Activated naive CD4-positive, alpha-beta T cell treated with anti-CD3 and anti-CD28 coated beads, Interleukin-2, amount 10 ng/mL, durations not matched to agents 7 days and 5 days (primary cell): ENCODE data around the gene PSMC5.
"Not testable (repeated sequence)": the region's sequence is repeated elsewhere in the genome, so short reads cannot be mapped to it uniquely, and the experiment has no call there.

Experiments used
- CTCF ChIA-PET: fragments of 350-600 bp; sonication (Branson Sonifier 250); formaldehyde crosslinking; loops from one replicate; lab custom pipeline; 2021; ENCODE audit warnings: antibody characterized with exemption; lab: Charles Lee
- DNase-seq: peaks from one replicate; pipeline ENCODE4 v3.0.0-alpha.2; 2020
- H3K27ac Mint-ChIP-seq: one replicate; pipeline ENCODE4 v1.8.0; 2021; ENCODE audit warnings: mild to moderate bottlenecking, moderate library complexity, mixed read lengths
- H3K27me3 Mint-ChIP-seq: one replicate; pipeline ENCODE4 v1.8.0; 2021; ENCODE audit warnings: mild to moderate bottlenecking, mixed read lengths
- H3K36me3 Mint-ChIP-seq: one replicate; pipeline ENCODE4 v1.8.0; 2021; ENCODE audit warnings: mixed read lengths
- H3K4me1 Mint-ChIP-seq: one replicate; pipeline ENCODE4 v1.8.0; 2021; ENCODE audit warnings: mixed read lengths
- H3K4me3 Mint-ChIP-seq: one replicate; pipeline ENCODE4 v1.8.0; 2021; ENCODE audit warnings: mild to moderate bottlenecking, moderate library complexity, mixed read lengths
- H3K9me3 Mint-ChIP-seq: one replicate; pipeline ENCODE4 v1.8.0; 2021; ENCODE audit warnings: mixed read lengths

The PSMC5 gene

DNA sequence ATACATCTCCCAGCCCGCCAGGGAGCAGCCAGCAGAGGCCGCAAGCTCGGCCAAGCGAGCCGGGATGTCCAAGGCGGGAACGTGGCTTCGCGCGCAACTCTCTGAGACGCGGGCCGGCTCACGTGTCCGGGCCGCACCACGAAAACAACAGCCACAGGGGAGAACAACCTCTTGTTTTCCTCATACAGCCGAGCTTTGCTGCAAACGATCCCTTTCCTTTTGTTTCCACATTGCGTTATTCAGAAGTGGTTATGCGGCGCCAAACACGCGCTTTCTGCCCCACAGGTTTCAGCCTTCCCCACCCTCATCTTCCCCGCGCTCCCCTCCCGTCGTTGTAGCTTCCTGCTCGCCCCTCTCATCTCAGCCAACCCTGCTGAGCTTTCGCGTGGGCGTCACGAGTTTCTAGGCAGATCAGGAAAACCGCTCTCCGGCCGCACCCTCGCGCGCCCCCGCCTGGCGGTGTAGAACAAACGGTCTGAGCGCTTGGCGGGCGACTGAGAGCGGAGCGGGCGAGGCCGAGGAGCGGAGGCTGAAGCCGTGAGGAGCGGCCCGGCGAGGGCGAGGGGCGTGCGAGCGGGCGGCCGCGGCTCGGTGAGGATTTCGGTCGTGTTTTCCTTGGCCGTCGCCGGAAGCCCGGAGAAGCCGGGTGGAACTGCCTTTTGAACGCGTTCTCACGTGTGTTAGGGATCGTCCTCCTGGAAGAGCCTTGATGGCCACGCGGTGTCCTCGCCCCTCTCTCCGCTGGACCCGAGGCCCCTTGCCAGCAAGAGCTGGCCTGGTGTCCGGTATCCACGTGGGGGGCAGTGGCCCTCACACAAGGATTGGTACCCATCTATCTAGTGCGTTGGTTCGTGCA, 21.8 kb downstream of the PSMC5 start:
- H3K9me3 Mint-ChIP-seq = peaks cover 10% of the 10 kb centered on the region
- peaks cover 41% of the 10 kb centered on the region for H3K27me3 Mint-ChIP-seq
- DNase-seq = peak; percentile 96
- H3K4me3 Mint-ChIP-seq = peak overlapping the region; percentile 71
- peaks cover 30% of the 10 kb centered on the region for H3K4me1 Mint-ChIP-seq
- CTCF ChIA-PET = interaction anchor here (0.7 to 3.2 kb wide), 8 partner anchors 11 to 101 kb away, joined by 3 to 28 read pairs (median 4); partner anchors contain the start of genes CCDC47 and GH2
- H3K27ac Mint-ChIP-seq = peak overlapping the region; percentile 93
- H3K36me3 Mint-ChIP-seq = peaks cover 10% of the 10 kb centered on the region

DNA sequence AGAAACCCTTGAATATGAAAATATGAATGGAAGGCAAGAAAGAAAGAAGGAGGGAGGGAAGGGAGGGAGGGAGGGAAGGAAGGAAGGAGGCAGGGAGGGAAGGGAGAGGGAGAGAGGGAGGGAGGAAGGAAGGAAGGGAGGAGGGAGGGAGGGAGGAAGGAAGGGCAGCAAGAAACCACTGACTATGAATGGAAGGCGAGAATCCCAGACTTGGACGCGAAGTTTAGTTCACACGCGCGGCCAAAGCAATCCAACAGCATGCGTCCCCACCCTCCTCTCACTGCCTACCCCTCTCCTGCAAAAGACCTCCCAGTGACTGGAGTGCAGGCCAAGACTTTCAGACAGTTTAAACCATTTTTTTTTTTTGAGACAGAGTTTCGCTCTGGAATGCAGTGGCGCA, 23.2 kb downstream of the PSMC5 start:
- no peak for DNase-seq

DNA sequence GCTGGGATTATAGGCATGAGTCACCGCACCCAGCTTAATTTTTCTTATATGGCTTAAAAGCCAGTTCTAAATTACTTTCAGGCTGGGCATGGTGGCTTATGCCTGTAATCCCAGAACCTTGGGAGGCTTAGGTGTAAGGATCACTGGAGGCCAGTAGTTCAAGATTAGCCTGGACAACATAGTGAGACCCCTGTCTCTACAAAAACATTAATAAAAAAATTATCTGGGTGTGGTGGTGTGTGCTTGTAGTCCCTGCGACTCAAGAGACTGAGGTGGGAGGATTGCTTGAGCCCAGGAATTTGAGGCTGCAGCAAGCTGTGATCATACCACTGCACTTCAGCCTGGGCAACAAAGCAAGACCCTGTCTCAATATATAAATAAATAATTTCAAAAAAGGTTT, 26.0 kb downstream of the PSMC5 start:
- H3K4me3 Mint-ChIP-seq = no peak overlapping the region
- no peak overlapping the region for H3K27ac Mint-ChIP-seq
- DNase-seq = no peak
- peaks cover 3% of the 10 kb centered on the region for H3K36me3 Mint-ChIP-seq
- peaks cover 64% of the 10 kb centered on the region for H3K27me3 Mint-ChIP-seq
- H3K4me1 Mint-ChIP-seq = peaks cover 14% of the 10 kb centered on the region
- CTCF ChIA-PET = no interaction called here
- H3K9me3 Mint-ChIP-seq = peaks cover 4% of the 10 kb centered on the region

More for the DNA sequence above, 23.2 kb downstream of the PSMC5 start:
- H3K9me3 Mint-ChIP-seq = peaks cover 10% of the 10 kb centered on the region
- CTCF ChIA-PET = no interaction called here
- H3K27ac Mint-ChIP-seq = no peak overlapping the region
- peaks cover 51% of the 10 kb centered on the region for H3K27me3 Mint-ChIP-seq
- peaks cover 21% of the 10 kb centered on the region for H3K4me1 Mint-ChIP-seq
- peaks cover 10% of the 10 kb centered on the region for H3K36me3 Mint-ChIP-seq
- H3K4me3 Mint-ChIP-seq = no peak overlapping the region

DNA sequence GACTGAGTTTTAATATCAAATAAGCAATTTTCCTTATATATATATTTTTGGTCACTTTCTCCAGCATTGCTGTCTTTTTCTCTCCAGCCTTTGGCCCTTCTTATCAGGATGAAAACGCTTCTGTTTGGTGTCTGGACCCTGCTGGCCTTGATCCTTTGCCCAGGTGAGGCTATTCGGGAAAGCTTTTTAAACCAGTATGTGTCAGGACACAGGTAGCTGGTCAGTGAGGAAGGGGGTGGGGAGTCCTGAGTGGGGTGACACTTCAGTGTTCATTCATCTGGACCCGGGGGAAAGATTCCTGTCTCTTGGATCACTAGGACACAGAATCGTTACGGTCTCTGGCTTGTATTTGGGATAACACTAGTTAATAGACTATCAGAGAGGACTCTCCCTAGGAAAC, 27.5 kb downstream of the PSMC5 start:
- no peaks in the 10 kb centered on the region for H3K36me3 Mint-ChIP-seq
- H3K4me1 Mint-ChIP-seq = peaks cover 2% of the 10 kb centered on the region
- H3K27me3 Mint-ChIP-seq = peaks cover 66% of the 10 kb centered on the region
- no peak for DNase-seq
- no peak overlapping the region for H3K4me3 Mint-ChIP-seq
- no peak overlapping the region for H3K27ac Mint-ChIP-seq
- CTCF ChIA-PET = interaction anchor here (0.5 to 1.8 kb wide), 2 partner anchors 11 to 174 kb away, joined by 4 to 11 read pairs; no protein-coding TSS in a partner anchor
- H3K9me3 Mint-ChIP-seq = no peaks in the 10 kb centered on the region

DNA sequence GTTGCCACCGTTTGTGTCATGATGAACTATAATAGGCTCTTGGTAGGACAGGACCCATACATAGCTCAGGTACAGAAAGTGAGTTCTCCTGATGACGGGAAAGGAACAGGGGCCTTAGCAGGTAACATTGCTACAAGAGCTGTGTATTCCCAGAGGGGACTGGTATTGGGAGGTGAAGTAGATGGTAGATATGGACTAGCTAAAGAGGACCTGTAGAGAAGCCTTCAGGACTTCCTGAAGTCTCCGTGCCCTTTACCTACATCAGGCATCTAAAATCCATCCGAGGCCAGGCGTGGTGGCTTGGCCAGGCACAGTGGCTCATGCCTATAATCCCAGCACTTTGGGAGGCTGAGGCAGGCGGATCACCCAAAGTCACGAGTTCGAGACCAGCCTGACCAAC, 28.0 kb downstream of the PSMC5 start:
- Mint-ChIP-seq H3K9me3 (no peaks in the 10 kb centered on the region), H3K4me3 (no peak overlapping the region)
- CTCF ChIA-PET = interaction anchor here (1.8 kb wide), 1 partner anchor 10 kb away, joined by 11 read pairs; no protein-coding TSS in a partner anchor

DNA sequence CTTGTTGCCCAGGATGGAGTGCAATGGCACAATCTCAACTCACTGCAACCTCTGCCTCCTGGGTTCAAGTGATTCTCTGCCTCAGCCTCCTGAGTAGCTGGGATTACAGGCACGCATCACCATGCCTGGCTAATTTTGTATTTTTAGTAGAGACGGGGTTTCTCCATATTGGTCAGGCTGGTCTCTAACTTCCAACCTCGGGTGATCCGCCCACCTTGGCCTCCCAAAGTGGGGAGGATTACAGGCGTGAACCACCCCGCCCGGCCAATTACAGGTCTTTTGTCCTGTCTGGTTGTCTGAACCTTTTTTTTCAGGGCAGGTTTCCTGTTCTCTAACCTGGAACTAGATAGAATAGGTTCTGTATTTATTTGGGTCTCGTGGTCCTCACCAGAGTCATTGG, 29.2 kb downstream of the PSMC5 start:
- H3K27ac Mint-ChIP-seq, H3K36me3 Mint-ChIP-seq, H3K4me3 Mint-ChIP-seq, H3K4me1 Mint-ChIP-seq, H3K9me3 Mint-ChIP-seq, DNase-seq: not testable (repeated sequence)
- peaks cover 70% of the 10 kb centered on the region for H3K27me3 Mint-ChIP-seq
- CTCF ChIA-PET = interaction anchor here (1.3 kb wide), 1 partner anchor 9 kb away, joined by 4 read pairs; no protein-coding TSS in a partner anchor

More for the DNA sequence above, 28.0 kb downstream of the PSMC5 start:
- Mint-ChIP-seq H3K36me3 (no peaks in the 10 kb centered on the region), H3K27ac (no peak overlapping the region), H3K4me1 (no peaks in the 10 kb centered on the region), H3K27me3 (peaks cover 66% of the 10 kb centered on the region)
- no peak for DNase-seq

DNA sequence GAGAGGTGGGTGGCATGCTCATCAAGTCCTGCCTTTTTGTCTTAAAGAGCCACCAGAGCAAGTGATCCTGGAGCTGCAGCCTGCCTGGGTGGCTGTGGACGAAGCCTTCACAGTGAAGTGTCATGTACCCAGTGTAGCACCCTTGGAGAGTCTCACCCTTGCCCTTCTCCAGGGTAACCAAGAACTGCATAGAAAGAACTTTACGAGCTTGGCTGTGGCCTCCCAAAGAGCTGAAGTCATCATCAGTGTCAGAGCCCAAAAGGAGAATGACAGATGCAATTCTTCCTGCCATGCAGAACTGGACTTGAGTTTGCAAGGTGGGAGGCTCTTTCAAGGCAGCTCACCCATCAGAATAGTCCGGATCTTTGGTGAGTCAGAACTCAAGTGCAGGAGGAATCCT, 32.0 kb downstream of the PSMC5 start:
- no peaks in the 10 kb centered on the region for H3K4me1 Mint-ChIP-seq
- peaks cover 68% of the 10 kb centered on the region for H3K27me3 Mint-ChIP-seq
- no peaks in the 10 kb centered on the region for H3K36me3 Mint-ChIP-seq
- no peak overlapping the region for H3K27ac Mint-ChIP-seq
- H3K9me3 Mint-ChIP-seq = no peaks in the 10 kb centered on the region
- no peak for DNase-seq
- H3K4me3 Mint-ChIP-seq = no peak overlapping the region
- CTCF ChIA-PET = interaction anchor here (0.6 to 5.3 kb wide), 5 partner anchors 11 to 87 kb away, joined by 3 to 28 read pairs (median 8); partner anchors contain the start of gene GH2

DNA sequence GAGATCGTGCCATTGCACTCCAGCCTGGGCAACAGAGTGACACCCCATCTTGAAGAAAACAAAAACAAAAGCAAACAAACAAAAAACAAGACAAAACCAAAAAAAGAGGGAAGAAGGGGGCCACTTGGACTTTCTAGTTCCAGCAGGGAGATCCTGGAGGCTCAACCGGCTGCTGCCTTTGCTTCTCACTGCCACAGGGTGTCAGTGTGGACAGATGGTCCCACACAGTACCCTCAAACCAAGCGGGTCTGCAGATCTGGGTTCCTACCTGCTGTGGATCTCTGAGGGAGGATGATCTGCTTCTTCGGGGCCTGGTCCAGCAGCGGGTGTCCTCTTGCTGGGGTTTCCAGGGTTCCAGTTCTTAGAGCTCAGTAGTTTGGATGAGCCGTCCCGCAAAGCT, 39.4 kb downstream of the PSMC5 start:
- H3K4me1 Mint-ChIP-seq, H3K4me3 Mint-ChIP-seq, DNase-seq, H3K36me3 Mint-ChIP-seq, H3K9me3 Mint-ChIP-seq, H3K27ac Mint-ChIP-seq: not testable (repeated sequence)
- CTCF ChIA-PET = interaction anchor here (0.7 to 2.9 kb wide), 13 partner anchors 10 to 441 kb away, joined by 3 to 18 read pairs (median 4); no protein-coding TSS in a partner anchor
- peaks cover 41% of the 10 kb centered on the region for H3K27me3 Mint-ChIP-seq

DNA sequence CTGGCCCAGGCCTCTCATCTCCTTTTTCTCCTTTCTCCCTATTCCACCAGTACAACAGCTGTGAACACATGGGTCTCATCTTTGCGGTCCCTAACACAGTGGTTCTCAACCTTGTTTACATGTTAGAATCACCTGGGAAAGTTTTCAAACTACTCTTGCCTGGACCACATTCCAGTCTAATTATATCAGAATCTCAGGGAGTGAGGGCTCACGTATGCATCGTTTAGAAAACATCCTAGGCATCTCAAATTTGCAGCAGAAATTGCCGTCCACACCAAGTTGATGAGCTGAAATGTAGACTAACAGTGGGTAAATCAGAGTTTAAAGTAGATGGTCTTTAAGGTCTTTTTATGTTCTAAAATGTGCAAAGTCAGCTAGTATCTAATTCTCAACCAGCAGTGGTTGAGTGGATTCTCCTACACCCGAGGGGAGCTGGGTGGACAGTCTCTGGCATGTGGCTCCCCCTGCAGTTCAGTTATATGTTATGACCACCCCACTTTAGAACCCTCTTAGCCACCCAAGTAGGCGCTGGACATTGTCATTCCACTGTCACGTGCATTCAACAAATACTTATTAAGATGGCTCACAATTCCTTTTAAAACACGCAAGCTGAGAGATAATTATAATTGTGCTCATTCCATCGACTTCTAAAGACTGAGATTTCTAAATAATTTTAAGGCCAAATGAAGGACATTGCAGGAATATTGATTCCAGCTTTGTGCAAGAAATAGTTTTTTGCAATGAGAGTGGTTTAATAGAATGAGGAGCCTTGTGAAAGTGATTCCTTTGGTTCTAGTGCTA, 42.5 kb downstream of the PSMC5 start:
- not testable (repeated sequence) for H3K9me3 Mint-ChIP-seq, H3K4me1 Mint-ChIP-seq, H3K4me3 Mint-ChIP-seq, DNase-seq, H3K36me3 Mint-ChIP-seq, H3K27ac Mint-ChIP-seq
- CTCF ChIA-PET = interaction anchor here (1.3 kb wide), 1 partner anchor 13 kb away, joined by 4 read pairs; no protein-coding TSS in a partner anchor
- peaks cover 34% of the 10 kb centered on the region for H3K27me3 Mint-ChIP-seq

DNA sequence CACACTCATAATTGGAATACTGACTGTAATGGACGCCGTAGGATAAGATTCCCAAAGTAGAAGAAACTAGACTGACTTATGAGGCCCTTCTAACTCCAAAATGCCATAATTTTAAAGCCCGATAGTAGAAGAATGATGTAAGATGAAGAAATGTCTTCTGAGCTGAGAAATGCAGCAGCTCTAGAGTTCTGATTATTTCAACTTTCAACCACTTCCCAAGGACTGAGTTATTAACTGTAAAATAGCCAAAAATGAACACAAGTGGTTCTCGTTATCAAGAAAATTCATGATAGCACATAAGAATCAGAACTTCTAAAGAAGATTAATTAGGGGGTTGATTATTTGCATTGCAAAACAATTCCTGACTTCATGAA, 43.0 kb downstream of the PSMC5 start:
- H3K36me3 Mint-ChIP-seq, H3K4me1 Mint-ChIP-seq, H3K4me3 Mint-ChIP-seq, DNase-seq, H3K9me3 Mint-ChIP-seq, H3K27ac Mint-ChIP-seq: not testable (repeated sequence)
- CTCF ChIA-PET = interaction anchor here (1.3 kb wide), 1 partner anchor 13 kb away, joined by 4 read pairs; no protein-coding TSS in a partner anchor
- peaks cover 40% of the 10 kb centered on the region for H3K27me3 Mint-ChIP-seq

DNA sequence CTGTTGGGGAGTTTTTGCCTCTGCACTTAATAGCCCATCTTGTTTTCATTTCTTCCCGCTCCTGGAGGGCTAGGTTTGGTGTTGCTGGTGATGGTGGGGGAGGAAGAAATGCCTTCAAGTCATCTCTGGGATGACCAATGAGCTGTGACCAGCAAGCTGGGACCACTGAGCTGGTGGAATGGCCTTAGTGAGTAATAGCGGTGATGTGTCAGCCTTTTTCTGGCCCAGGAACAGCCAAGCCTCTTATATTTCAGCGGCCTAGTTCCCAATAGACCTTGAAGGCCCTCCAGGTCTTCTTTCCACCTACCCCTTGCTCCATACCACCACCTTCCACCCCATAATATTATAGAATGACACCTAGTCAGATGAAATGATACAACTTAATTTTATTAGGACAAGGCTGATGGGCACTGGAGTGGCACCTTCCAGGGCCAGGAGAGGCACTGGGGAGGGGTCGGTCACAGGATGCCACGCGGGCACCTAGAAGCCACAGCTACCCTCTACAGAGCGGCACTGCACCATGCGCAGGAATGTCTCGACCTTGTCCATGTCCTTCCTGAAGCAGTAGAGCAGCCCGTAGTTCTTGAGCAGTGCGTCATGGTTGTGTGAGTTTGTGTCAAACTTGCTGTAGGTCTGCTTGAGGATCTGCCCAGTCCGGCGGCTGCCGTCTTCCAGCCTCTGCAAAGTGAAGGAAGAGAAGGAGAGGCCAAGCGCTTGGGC, 44.6 kb downstream of the PSMC5 start:
- H3K4me3 Mint-ChIP-seq, DNase-seq, CTCF ChIA-PET, H3K27ac Mint-ChIP-seq, H3K36me3 Mint-ChIP-seq, H3K4me1 Mint-ChIP-seq, H3K9me3 Mint-ChIP-seq: not testable (repeated sequence)
- peaks cover 48% of the 10 kb centered on the region for H3K27me3 Mint-ChIP-seq

DNA sequence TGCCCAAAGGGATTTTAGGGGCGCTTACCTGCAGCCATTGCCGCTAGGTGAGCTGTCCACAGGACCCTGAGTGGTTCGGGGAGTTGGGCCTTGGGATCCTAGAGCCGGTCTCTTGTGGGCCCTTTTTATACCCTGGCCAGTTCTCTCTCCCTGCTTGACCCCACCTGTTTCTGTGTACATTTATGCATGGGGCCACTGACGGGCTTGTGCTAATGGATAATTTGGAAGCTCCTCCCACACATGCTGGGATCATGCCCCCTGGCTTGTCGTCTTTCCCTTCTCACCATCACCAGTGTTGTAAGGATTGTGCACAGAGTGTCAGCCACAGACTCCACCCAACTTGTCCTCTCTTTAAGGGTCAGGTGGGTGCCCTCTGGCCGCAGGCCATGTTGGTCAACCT, 46.3 kb downstream of the PSMC5 start, which contains the start of gene CSH2:
Gene CSH2 (minus strand): TSS at position 101 of the 400 bp plus-strand sequence. CDS start 63 bp downstream, at position 38.
- not testable (repeated sequence) for H3K27ac Mint-ChIP-seq, DNase-seq, H3K4me3 Mint-ChIP-seq, H3K36me3 Mint-ChIP-seq, H3K9me3 Mint-ChIP-seq, H3K4me1 Mint-ChIP-seq
- peaks cover 53% of the 10 kb centered on the region for H3K27me3 Mint-ChIP-seq
- CTCF ChIA-PET = interaction anchor here (2.3 kb wide), 1 partner anchor 15 kb away, joined by 7 read pairs; no protein-coding TSS in a partner anchor

DNA sequence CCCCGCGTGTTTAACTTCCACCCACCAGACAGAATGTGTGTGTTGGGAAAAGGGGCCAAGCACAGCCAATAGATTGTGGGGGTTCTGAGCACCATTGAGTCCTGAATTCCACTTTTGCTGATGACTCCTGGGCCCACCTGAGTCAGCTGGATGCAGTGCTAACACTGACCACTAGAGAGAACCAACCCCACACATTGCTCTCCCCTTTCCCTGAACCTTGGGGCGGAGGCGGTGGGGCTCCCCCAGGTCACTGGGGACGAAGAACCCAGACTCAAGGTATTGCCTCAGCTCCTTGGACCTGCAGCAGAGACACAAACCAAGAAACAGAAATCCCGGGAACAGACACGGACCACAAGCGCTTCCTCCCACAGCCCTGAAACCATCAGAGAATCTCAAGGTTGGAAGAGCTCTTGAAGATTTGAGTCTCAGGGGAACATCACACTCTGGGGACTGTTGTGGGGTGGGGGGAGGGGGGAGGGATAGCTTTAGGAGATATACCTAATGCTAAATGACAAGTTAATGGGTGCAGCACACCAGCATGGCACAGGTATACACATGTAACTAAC, 46.9 kb downstream of the PSMC5 start:
- H3K36me3 Mint-ChIP-seq, H3K4me1 Mint-ChIP-seq, H3K27ac Mint-ChIP-seq, DNase-seq, H3K9me3 Mint-ChIP-seq, H3K4me3 Mint-ChIP-seq: not testable (repeated sequence)
- peaks cover 53% of the 10 kb centered on the region for H3K27me3 Mint-ChIP-seq
- CTCF ChIA-PET = interaction anchor here (0.6 to 2.3 kb wide), 3 partner anchors 9 to 23 kb away, joined by 3 to 7 read pairs (median 3); no protein-coding TSS in a partner anchor
